HEK293 (cell line): ENCODE results near the gene STOX1.
"Not testable (repeated sequence)": the region's sequence is repeated elsewhere in the genome, so short reads cannot be mapped to it uniquely, and the experiment has no call there.

Experiments
- ATF2 ChIP-seq: fragments of 450-650 bp; formaldehyde crosslinking; IDR thresholded peaks from 2 replicates; pipeline ENCODE4 v1.5.1; 2016; ENCODE audit warnings: missing biosample characterization, missing genetic modification characterization, low read depth
- CTCF ChIP-seq: fragments of 450-650 bp; formaldehyde crosslinking; IDR thresholded peaks from 2 replicates; pipeline ENCODE4 v1.5.1; 2016; ENCODE audit warnings: missing biosample characterization, missing genetic modification characterization
- OSR2 ChIP-seq: fragments of 450-650 bp; formaldehyde crosslinking; IDR thresholded peaks from 2 replicates; pipeline ENCODE4 v1.5.1; 2016; ENCODE audit warnings: missing biosample characterization, missing genetic modification characterization
- PATZ1 ChIP-seq: fragments of 450-650 bp; formaldehyde crosslinking; IDR thresholded peaks from 2 replicates; pipeline ENCODE4 v1.5.1; 2016; ENCODE audit warnings: missing biosample characterization, missing genetic modification characterization
- ZBTB8A ChIP-seq: fragments of 450-650 bp; formaldehyde crosslinking; IDR thresholded peaks from 2 replicates; pipeline ENCODE4 v1.5.1; 2016; ENCODE audit warnings: missing biosample characterization, missing genetic modification characterization
- ZNF433 ChIP-seq: fragments of 450-650 bp; formaldehyde crosslinking; IDR thresholded peaks from 2 replicates; pipeline ENCODE4 v1.5.1; 2016; ENCODE audit warnings: missing biosample characterization, missing genetic modification characterization, low read depth
- ZNF629 ChIP-seq: fragments of 450-650 bp; formaldehyde crosslinking; IDR thresholded peaks from 2 replicates; pipeline ENCODE4 v1.5.1; 2017; ENCODE audit warnings: missing biosample characterization, missing genetic modification characterization
- ZNF747 ChIP-seq: fragments of 450-650 bp; formaldehyde crosslinking; IDR thresholded peaks from 2 replicates; pipeline ENCODE4 v1.5.1; 2016; ENCODE audit warnings: missing biosample characterization, missing genetic modification characterization

GRCh38 chr10:68929157-68929556, 101.8 kb downstream of the STOX1 start:
- not testable (repeated sequence) for TF ChIP-seq CTCF (tag by site-specific recombination); ZNF433 (tag by site-specific recombination); PATZ1 (tag by site-specific recombination); ZNF747 (tag by site-specific recombination); OSR2 (tag by site-specific recombination); ZNF629; ATF2 (tag by site-specific recombination); ZBTB8A (tag by site-specific recombination)
